Trophoblast cell (in vitro differentiated cells and primary cell): ENCODE measurements around the gene KRT40.

Source experiments
- DNase-seq, 2 donors: peaks; one replicate each; pipeline ENCODE4 v3.0.0-alpha.2; 2016
- H2AFZ ChIP-seq: 2 replicates; pipeline ENCODE4 v1.6.1; 2013; ENCODE audit warnings: low read length, moderate library complexity, mild to moderate bottlenecking; ENCODE audit not compliant: insufficient read depth, poor library complexity
- H2AK5ac ChIP-seq: 2 replicates; pipeline ENCODE4 v1.6.1; 2013; ENCODE audit warnings: mild to moderate bottlenecking, low read length
- H2BK120ac ChIP-seq: 2 replicates; pipeline ENCODE4 v1.6.1; 2013; ENCODE audit warnings: low read length, mild to moderate bottlenecking, moderate library complexity; ENCODE audit not compliant: insufficient read depth, poor library complexity
- H2BK12ac ChIP-seq: 2 replicates; pipeline ENCODE4 v1.6.1; 2013; ENCODE audit warnings: mild to moderate bottlenecking, low read length, moderate library complexity
- H2BK5ac ChIP-seq: 2 replicates; pipeline ENCODE4 v1.6.1; 2013; ENCODE audit warnings: low read length, low read depth, moderate library complexity, mild to moderate bottlenecking; ENCODE audit not compliant: poor library complexity
- H3K14ac ChIP-seq: 2 replicates; pipeline ENCODE4 v1.6.1; 2013; ENCODE audit warnings: mild to moderate bottlenecking, low read length
- H3K18ac ChIP-seq: 2 replicates; pipeline ENCODE4 v1.6.1; 2013; ENCODE audit warnings: mild to moderate bottlenecking, low read length
- H3K23ac ChIP-seq: 2 replicates; pipeline ENCODE4 v1.6.1; 2013; ENCODE audit warnings: low read length
- H3K27ac ChIP-seq: 2 replicates; pipeline ENCODE4 v1.5.1; 2013; ENCODE audit warnings: low read depth, mild to moderate bottlenecking, inconsistent platforms, low read length, moderate library complexity
- H3K27me3 ChIP-seq: 2 replicates; pipeline ENCODE4 v1.6.1; 2013; ENCODE audit warnings: inconsistent platforms, mild to moderate bottlenecking, low read length, moderate library complexity; ENCODE audit not compliant: insufficient read depth
- H3K36me3 ChIP-seq, 2 experiments: 1 replicate in 1 of 2; 2 replicates in 1 of 2; pipeline ENCODE4 v1.6.1; 2013; ENCODE audit warnings: low read length in 2 of 2, mild to moderate bottlenecking in 2 of 2, moderate library complexity in 1 of 2; ENCODE audit not compliant: insufficient read depth in 2 of 2, control insufficient read depth in 1 of 2
- H3K4ac ChIP-seq: 2 replicates; pipeline ENCODE4 v1.6.1; 2013; ENCODE audit warnings: low read depth, mild to moderate bottlenecking, low read length, moderate library complexity
- H3K4me1 ChIP-seq, 2 experiments: 1 replicate in 1 of 2; 2 replicates in 1 of 2; pipeline ENCODE4 v1.6.1; 2013; ENCODE audit warnings: low read length in 2 of 2, mild to moderate bottlenecking in 2 of 2, moderate library complexity in 1 of 2; ENCODE audit not compliant: insufficient read depth in 2 of 2, control insufficient read depth in 1 of 2
- H3K4me2 ChIP-seq: 2 replicates; pipeline ENCODE4 v1.6.1; 2013; ENCODE audit warnings: inconsistent platforms, mild to moderate bottlenecking, low read length, moderate library complexity
- H3K4me3 ChIP-seq: 2 replicates; pipeline ENCODE4 v1.5.1; 2013; ENCODE audit warnings: mild to moderate bottlenecking, low read depth, low read length, inconsistent platforms
- H3K79me1 ChIP-seq: one replicate; pipeline ENCODE4 v1.6.1; 2013; ENCODE audit warnings: low read length
- H3K79me2 ChIP-seq: 2 replicates; pipeline ENCODE4 v1.6.1; 2013; ENCODE audit warnings: low read length, mild to moderate bottlenecking; ENCODE audit not compliant: control insufficient read depth, insufficient read depth, poor library complexity
- H3K9ac ChIP-seq: 2 replicates; pipeline ENCODE4 v1.6.1; 2013; ENCODE audit warnings: mild to moderate bottlenecking, low read length
- H3K9me3 ChIP-seq: 2 replicates; pipeline ENCODE4 v1.6.1; 2013; ENCODE audit warnings: low read depth, mild to moderate bottlenecking, control low read depth, inconsistent platforms, low read length; ENCODE audit not compliant: insufficient read depth
- H4K12ac ChIP-seq: 2 replicates; pipeline ENCODE4 v1.6.1; 2013; ENCODE audit warnings: low read depth, mild to moderate bottlenecking, low read length, moderate library complexity
- H4K8ac ChIP-seq: 2 replicates; pipeline ENCODE4 v1.6.1; 2013; ENCODE audit warnings: low read depth, mild to moderate bottlenecking, low read length, moderate library complexity
- H4K91ac ChIP-seq: one replicate; pipeline ENCODE4 v1.6.1; 2013; ENCODE audit warnings: low read depth, mild to moderate bottlenecking, low read length, moderate library complexity
- WGBS: extraction: QIAGEN DNeasy Blood & Tissue Kit; methylation state at CpG from one replicate; pipeline ENCODE4 v1.1.7; 2013; ENCODE audit warnings: missing lambda C conversion rate; ENCODE audit not compliant: insufficient read length, insufficient coverage; ENCODE audit errors: extremely low coverage; 5-methylcytosine and 5-hydroxymethylcytosine counted together

KRT40 gene

DNA sequence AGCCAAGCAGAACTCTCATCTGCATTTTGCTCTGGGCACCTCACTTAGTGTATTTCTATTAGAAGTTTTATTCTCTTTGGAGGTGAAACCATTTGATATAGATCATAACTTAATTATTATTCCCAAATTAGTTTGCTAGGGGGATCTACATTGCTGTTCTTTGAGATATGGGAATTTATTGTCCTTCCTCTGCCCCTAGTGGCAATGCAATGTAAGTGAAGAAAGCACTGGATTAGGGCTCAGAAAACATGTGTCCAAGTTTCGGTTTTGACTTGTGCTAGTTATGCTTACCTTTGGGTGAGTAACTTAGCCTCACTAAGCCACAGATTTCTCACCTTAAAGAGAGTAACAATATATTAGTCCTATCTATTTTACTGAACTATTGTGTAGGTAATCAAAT lies 20.3 kb downstream of the KRT40 start:
- no peak overlapping the region for H3K23ac ChIP-seq
- H3K4me2 ChIP-seq, result no peak overlapping the region
- DNase-seq, result peak in 1 of 2 donors; percentile 55
- peaks cover 0 to 5% of the 10 kb centered on the region in 2 experiments for H3K4me1 ChIP-seq
- H3K4ac ChIP-seq, result no peak overlapping the region
- H3K4me3 ChIP-seq, result no peak overlapping the region
- H2AK5ac ChIP-seq, result no peak overlapping the region
- H3K18ac ChIP-seq, result no peak overlapping the region
- no peak overlapping the region for H4K12ac ChIP-seq
- H3K79me2 ChIP-seq, result no peaks in the 10 kb centered on the region
- no peak overlapping the region for H2AFZ ChIP-seq
- H3K79me1 ChIP-seq, result no peaks in the 10 kb centered on the region
- H3K9me3 ChIP-seq, result no peaks in the 10 kb centered on the region
- no peak overlapping the region for H3K14ac ChIP-seq
- no peak overlapping the region for H4K8ac ChIP-seq
- H2BK12ac ChIP-seq, result no peak overlapping the region
- WGBS, result no CpG with 5 or more reads among the region's 1 CpG
- no peaks in the 10 kb centered on the region for H3K27me3 ChIP-seq
- no peak overlapping the region for H2BK5ac ChIP-seq
- no peak overlapping the region for H3K9ac ChIP-seq
- no peak overlapping the region for H3K27ac ChIP-seq
- H2BK120ac ChIP-seq, result no peak overlapping the region
- H4K91ac ChIP-seq, result no peak overlapping the region
- no peaks in the 10 kb centered on the region for H3K36me3 ChIP-seq

DNA sequence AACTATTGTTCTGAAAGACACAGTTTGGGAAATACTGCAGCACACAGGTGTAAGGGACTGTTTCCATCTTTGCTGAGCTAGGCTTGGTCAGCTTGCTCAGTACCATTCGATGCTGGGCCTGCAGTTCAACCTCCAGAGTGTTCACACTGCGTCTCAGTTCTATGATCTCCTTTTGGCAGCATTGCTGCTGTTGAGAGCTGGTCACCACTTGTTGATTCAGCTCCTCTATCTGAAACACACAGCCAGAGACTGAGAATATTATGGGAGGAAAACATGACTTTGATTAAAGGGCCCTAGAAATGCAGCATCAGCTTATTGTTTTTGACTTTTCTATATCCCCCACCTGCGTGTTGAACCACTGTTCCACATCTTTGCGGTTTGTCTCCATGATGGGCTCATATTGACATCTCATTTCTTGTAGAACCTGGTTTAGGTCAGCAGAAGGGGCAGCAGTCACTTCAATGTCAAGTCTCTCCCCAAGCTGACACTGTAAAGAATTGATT lies 22.0 kb downstream of the KRT40 start:
- H3K27ac ChIP-seq, result no peak overlapping the region
- H2AK5ac ChIP-seq, result no peak overlapping the region
- no peak overlapping the region for H3K4ac ChIP-seq
- H3K4me2 ChIP-seq, result no peak overlapping the region
- no peak for DNase-seq
- no peak overlapping the region for H3K14ac ChIP-seq
- H3K27me3 ChIP-seq, result no peaks in the 10 kb centered on the region
- no peaks in the 10 kb centered on the region for H3K79me2 ChIP-seq
- WGBS, result no CpG with 5 or more reads among the region's 4 CpGs
- H3K9ac ChIP-seq, result no peak overlapping the region
- no peak overlapping the region for H4K8ac ChIP-seq
- no peak overlapping the region for H3K23ac ChIP-seq
- peaks cover 4 to 10% of the 10 kb centered on the region in 2 experiments for H3K4me1 ChIP-seq
- no peaks in the 10 kb centered on the region for H3K36me3 ChIP-seq
- no peak overlapping the region for H2BK5ac ChIP-seq
- H3K18ac ChIP-seq, result no peak overlapping the region
- H3K9me3 ChIP-seq, result no peaks in the 10 kb centered on the region
- no peak overlapping the region for H2BK12ac ChIP-seq
- H4K12ac ChIP-seq, result no peak overlapping the region
- H3K79me1 ChIP-seq, result peaks cover 4% of the 10 kb centered on the region
- H3K4me3 ChIP-seq, result no peak overlapping the region
- H4K91ac ChIP-seq, result no peak overlapping the region
- H2AFZ ChIP-seq, result no peak overlapping the region
- no peak overlapping the region for H2BK120ac ChIP-seq

DNA sequence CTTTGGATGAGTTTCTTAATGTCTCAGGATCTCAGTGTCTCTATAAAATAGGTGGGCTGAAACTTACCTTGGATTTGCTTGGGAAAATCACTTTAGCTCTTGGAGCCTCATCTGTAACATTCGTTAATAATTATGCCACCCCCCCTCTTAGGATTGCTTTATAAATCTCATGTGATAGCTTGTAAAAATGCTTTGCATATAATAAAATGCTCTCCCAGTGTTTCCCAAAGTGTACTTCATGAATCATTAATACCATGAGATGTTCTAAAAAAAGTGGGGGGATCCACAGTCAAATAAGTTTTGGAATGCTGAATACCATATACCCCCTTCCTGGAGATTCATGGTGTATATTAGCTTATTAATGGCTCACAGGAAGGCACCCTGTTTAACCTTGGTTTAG lies 22.5 kb downstream of the KRT40 start:
- H3K79me1 ChIP-seq, result peaks cover 4% of the 10 kb centered on the region
- no peaks in the 10 kb centered on the region for H3K79me2 ChIP-seq
- no peak overlapping the region for H4K8ac ChIP-seq
- no peak overlapping the region for H2AFZ ChIP-seq
- no peak overlapping the region for H3K27ac ChIP-seq
- H3K27me3 ChIP-seq, result no peaks in the 10 kb centered on the region
- H3K4me2 ChIP-seq, result no peak overlapping the region
- no peak overlapping the region for H2BK120ac ChIP-seq
- no peak overlapping the region for H3K14ac ChIP-seq
- no peak overlapping the region for H4K91ac ChIP-seq
- no peak overlapping the region for H3K9ac ChIP-seq
- no CpG with 5 or more reads among the region's 1 CpG for WGBS
- H2BK5ac ChIP-seq, result no peak overlapping the region
- no peak overlapping the region for H3K4ac ChIP-seq
- H3K23ac ChIP-seq, result no peak overlapping the region
- no peak for DNase-seq
- H3K36me3 ChIP-seq, result no peaks in the 10 kb centered on the region
- H3K4me1 ChIP-seq, result peaks cover 6 to 11% of the 10 kb centered on the region in 2 experiments
- H4K12ac ChIP-seq, result no peak overlapping the region
- no peaks in the 10 kb centered on the region for H3K9me3 ChIP-seq
- H3K4me3 ChIP-seq, result no peak overlapping the region
- no peak overlapping the region for H3K18ac ChIP-seq
- no peak overlapping the region for H2BK12ac ChIP-seq
- H2AK5ac ChIP-seq, result no peak overlapping the region

DNA sequence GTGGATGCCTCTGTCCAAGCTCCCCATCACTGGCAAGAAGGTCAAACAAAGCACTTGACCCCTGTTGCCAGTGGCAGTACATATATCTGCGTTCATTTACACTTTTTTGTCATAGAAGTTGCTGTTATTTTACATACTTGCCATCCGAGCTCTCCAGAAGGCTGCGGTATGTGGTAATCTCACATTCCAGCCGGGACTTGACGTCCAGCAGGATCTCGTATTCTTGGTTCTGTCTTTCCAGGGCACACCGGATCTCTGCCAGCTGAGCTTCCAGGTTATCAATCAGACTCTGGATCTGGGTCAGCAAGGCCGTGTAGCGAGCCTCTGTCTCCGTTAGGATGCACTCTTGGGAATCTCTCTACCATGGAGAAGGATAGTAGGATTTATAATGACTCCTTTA lies 24.0 kb downstream of the KRT40 start:
- Histone ChIP-seq H4K91ac (peak overlapping the region; percentile 39), H3K9me3 (no peaks in the 10 kb centered on the region), H2AK5ac (no peak overlapping the region), H2BK12ac (no peak overlapping the region), H3K4me1 (peaks cover 7 to 14% of the 10 kb centered on the region in 2 experiments), H4K8ac (no peak overlapping the region), H2BK5ac (no peak overlapping the region), H2BK120ac (no peak overlapping the region), H3K36me3 (no peaks in the 10 kb centered on the region), H3K27me3 (no peaks in the 10 kb centered on the region), H3K4ac (no peak overlapping the region), H3K9ac (no peak overlapping the region), H3K18ac (no peak overlapping the region), H3K79me1 (peaks cover 8% of the 10 kb centered on the region), H3K4me3 (no peak overlapping the region), H4K12ac (no peak overlapping the region), H3K23ac (no peak overlapping the region), H3K27ac (no peak overlapping the region), H3K4me2 (no peak overlapping the region), H3K14ac (no peak overlapping the region), H3K79me2 (no peaks in the 10 kb centered on the region), H2AFZ (no peak overlapping the region)
- peak; percentile 49 to 71 for DNase-seq
- no CpG with 5 or more reads among the region's 10 CpGs for WGBS
